WTC11 (cell line): ENCODE results near the gene SDF2L1.

Source experiments
- CREB1 ChIP-seq: sonication (generic); formaldehyde crosslinking; IDR thresholded peaks from 2 replicates; pipeline ENCODE4 v1.8.0; 2023; ENCODE audit warnings: mild to moderate bottlenecking, missing genetic modification reagents
- FOXK1 ChIP-seq: sonication (generic); formaldehyde crosslinking; IDR thresholded peaks from 2 replicates; pipeline ENCODE4 v1.8.0; 2022; ENCODE audit warnings: mild to moderate bottlenecking, moderate library complexity, missing genetic modification reagents
- GABPB1 ChIP-seq: sonication (generic); formaldehyde crosslinking; IDR thresholded peaks from 2 replicates; pipeline ENCODE4 v1.8.1; 2023; ENCODE audit warnings: mild to moderate bottlenecking, missing genetic modification reagents
- SP1 ChIP-seq: sonication (generic); formaldehyde crosslinking; conservative IDR thresholded peaks from 2 replicates; pipeline ENCODE4 v1.8.1; 2022; ENCODE audit warnings: missing genetic modification reagents
- ZNF281 ChIP-seq: sonication (generic); formaldehyde crosslinking; IDR thresholded peaks from 2 replicates; pipeline ENCODE4 v1.8.0; 2023; ENCODE audit warnings: mild to moderate bottlenecking, missing genetic modification reagents
- TF ChIP-seq, protein P1 (sequence below): sonication (generic); formaldehyde crosslinking; IDR thresholded peaks from 2 replicates; pipeline ENCODE4 v1.8.0; 2022; ENCODE audit warnings: mild to moderate bottlenecking, missing genetic modification reagents
- TF ChIP-seq, protein P2 (sequence below): fragments of 200-600 bp; IDR thresholded peaks from 2 replicates; pipeline ENCODE4 v1.8.0; 2022; ENCODE audit warnings: antibody characterized with exemption

- TF ChIP-seq, protein P1, sequence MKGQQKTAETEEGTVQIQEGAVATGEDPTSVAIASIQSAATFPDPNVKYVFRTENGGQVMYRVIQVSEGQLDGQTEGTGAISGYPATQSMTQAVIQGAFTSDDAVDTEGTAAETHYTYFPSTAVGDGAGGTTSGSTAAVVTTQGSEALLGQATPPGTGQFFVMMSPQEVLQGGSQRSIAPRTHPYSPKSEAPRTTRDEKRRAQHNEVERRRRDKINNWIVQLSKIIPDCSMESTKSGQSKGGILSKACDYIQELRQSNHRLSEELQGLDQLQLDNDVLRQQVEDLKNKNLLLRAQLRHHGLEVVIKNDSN, result no peak
- TF ChIP-seq GABPB1 (CRISPR knock-in tag) (no peak), ZNF281 (CRISPR knock-in tag) (no peak), FOXK1 (CRISPR knock-in tag) (no peak), SP1 (no peak), CREB1 (CRISPR knock-in tag) (no peak)
- TF ChIP-seq, protein P2, sequence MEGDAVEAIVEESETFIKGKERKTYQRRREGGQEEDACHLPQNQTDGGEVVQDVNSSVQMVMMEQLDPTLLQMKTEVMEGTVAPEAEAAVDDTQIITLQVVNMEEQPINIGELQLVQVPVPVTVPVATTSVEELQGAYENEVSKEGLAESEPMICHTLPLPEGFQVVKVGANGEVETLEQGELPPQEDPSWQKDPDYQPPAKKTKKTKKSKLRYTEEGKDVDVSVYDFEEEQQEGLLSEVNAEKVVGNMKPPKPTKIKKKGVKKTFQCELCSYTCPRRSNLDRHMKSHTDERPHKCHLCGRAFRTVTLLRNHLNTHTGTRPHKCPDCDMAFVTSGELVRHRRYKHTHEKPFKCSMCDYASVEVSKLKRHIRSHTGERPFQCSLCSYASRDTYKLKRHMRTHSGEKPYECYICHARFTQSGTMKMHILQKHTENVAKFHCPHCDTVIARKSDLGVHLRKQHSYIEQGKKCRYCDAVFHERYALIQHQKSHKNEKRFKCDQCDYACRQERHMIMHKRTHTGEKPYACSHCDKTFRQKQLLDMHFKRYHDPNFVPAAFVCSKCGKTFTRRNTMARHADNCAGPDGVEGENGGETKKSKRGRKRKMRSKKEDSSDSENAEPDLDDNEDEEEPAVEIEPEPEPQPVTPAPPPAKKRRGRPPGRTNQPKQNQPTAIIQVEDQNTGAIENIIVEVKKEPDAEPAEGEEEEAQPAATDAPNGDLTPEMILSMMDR, result no peak
Observed at GRCh38 chr22:21602579-21602978, 39.5 kb upstream of the SDF2L1 start.
